GM21360 (cell line): ENCODE measurements around the gene TNFRSF6B.
"Not testable (repeated sequence)": the region's sequence is repeated elsewhere in the genome, so short reads cannot be mapped to it uniquely, and the experiment has no call there.

Experiments used
- ATAC-seq: cut with Tn5 transposase; IDR thresholded peaks from one replicate; pipeline ENCODE4 v1.9.1; 2021; ENCODE audit warnings: mild to moderate bottlenecking, moderate library complexity; ENCODE audit not compliant: unreplicated experiment

TNFRSF6B gene

GRCh38 chr20:63661959-63662812 lies 34.3 kb upstream of the TNFRSF6B start:
- ATAC-seq: no peak

GRCh38 chr20:63662813-63663189 lies 33.7 kb upstream of the TNFRSF6B start:
- no peak for ATAC-seq

DNA sequence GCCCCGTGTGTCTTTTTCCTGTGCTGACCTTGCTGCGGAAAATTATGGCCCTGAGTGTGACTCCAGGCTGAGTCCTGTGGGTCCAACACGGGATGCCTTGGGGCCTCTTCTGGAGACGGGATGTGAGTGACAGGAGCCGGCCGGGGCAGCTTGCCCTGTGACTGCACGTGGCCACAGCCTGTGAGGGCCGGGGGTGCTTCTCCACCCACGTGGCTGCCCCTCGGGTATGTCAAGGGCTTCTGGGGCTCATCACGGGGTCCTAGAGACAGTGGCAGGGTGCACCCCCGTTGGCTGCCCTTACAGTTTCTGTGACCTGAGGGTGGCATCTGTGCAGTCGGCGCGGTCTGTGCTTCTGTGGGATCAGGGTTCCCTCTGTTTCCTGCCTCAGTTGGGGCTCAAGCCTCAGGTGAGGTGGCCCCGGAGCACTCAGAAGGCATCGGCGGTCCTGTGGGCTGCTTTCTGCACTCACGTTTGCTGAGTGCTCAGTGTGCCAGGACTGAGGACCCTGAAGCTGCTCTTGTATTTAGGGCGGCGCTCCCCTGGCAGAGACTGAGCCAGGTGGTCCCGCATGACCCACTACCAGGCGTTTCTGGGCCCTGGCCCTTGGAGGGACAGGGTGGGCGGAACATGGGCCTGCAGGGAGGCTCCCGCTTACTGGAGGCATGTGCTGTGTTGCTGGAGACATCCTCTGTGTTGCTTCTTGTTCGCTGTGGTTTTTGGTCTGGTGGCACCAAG lies 33.0 kb upstream of the TNFRSF6B start:
- no peak for ATAC-seq

DNA sequence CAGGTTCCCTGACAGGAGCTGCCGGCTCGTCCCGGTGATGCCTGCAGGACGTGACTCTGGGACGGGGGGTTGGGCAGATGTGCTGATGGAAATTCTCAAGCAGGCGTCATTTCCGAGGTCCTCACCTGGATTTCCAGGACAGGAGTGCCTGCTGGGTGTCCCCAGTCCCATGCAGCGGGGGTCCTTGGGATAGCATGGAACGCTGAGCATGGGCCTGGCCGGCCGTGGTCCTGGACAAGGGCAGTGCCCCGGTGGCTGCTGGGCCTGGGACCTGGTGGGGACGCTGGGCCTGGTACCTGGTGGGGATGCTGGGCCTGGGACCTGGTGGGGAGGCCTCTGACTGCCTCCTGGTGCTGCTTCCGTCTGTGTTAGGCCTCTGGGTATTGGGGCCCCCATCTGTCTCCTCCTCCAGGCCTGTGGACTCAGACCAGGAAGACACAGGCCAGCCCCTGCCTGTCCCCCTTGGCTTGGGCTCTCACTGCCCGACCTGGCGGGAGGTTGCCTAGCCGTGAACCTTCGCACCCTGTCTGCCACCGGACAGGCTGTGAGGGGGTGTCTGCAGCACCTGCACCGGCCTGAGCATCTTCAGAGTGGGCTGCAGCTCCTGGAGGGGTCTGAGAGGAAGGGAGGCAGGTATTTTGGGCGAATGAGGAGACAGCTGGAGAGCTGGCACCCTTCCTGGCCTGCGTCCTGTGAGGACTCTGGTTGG lies 32.2 kb upstream of the TNFRSF6B start:
- ATAC-seq: no peak

- no peak for ATAC-seq
Measured at GRCh38 chr20:63664861-63665594, 31.4 kb upstream of the TNFRSF6B start.

- no peak for ATAC-seq
Measured at GRCh38 chr20:63665708-63666107, 30.7 kb upstream of the TNFRSF6B start.

DNA sequence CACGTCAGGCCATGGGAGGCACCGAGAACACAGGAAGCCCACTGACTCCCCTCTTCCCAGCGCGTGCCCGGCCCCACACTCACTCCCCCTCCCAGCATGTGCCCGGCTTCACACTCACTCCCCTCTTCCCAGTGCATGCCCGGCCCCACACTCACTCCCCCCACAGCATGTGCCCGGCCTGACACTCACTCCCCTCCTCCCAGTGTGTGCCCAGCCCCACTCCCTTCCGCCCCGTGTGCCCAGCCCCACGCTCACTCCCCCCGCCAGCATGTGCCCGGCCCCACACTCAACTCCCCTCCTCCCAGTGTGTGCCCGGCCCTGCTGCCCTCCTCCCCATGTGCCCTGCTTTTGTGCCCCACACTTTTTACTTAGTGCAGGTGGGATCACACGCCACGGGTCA lies 28.6 kb upstream of the TNFRSF6B start:
- ATAC-seq: no peak

- ATAC-seq: no peak
Measured at GRCh38 chr20:63668351-63668750, 28.1 kb upstream of the TNFRSF6B start.

DNA sequence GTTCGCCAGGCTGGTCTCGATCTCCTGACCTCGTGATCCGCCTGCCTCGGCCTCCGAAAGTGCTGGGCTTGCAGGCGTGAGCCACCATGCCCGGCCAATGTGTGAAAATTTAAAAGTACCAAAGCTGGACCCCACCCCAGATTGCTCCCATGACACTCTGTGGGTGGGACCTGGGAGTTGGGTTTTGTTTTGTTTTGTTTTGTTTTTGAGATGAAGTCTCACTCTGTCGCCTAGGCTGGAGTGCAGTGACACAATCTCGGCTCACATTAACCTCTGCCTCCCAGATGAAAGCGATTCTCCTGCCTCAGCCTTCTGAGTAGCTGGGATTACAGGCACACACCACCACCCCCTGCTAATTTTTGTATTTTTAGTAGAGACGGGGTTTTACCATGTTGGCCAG lies 24.8 kb upstream of the TNFRSF6B start:
- not testable (repeated sequence) for ATAC-seq

- no peak for ATAC-seq
Measured at GRCh38 chr20:63672666-63673065, 23.8 kb upstream of the TNFRSF6B start.

- ATAC-seq: no peak
Measured at GRCh38 chr20:63673951-63674350, 22.5 kb upstream of the TNFRSF6B start.

GRCh38 chr20:63675681-63676368 lies 20.6 kb upstream of the TNFRSF6B start:
- ATAC-seq: no peak

GRCh38 chr20:63678071-63678470 lies 18.4 kb upstream of the TNFRSF6B start:
- no peak for ATAC-seq

- ATAC-seq: no peak
Measured at GRCh38 chr20:63678667-63679465, 17.6 kb upstream of the TNFRSF6B start.

- no peak for ATAC-seq
Measured at GRCh38 chr20:63679799-63680305, 16.6 kb upstream of the TNFRSF6B start.

DNA sequence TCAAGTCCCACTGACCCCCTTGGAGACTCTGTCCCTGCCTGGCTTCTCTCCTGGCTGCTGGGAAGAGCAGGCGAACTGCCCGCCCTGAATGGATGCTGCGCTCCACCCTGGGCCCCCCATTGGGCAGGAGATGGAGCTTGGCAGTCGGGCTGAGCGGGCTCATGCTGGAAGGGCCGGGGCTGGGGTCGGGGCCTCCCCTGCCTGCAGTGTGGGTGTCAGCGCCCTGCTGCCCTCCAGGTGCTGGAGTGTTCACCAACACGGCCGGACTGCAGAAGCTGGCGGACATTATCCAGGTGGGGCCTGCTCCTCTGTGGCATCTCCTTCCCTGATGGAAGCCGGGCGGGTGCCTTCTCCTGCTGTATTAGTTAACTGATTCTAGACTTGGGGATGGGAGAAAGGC lies 16.0 kb upstream of the TNFRSF6B start:
- no peak for ATAC-seq

DNA sequence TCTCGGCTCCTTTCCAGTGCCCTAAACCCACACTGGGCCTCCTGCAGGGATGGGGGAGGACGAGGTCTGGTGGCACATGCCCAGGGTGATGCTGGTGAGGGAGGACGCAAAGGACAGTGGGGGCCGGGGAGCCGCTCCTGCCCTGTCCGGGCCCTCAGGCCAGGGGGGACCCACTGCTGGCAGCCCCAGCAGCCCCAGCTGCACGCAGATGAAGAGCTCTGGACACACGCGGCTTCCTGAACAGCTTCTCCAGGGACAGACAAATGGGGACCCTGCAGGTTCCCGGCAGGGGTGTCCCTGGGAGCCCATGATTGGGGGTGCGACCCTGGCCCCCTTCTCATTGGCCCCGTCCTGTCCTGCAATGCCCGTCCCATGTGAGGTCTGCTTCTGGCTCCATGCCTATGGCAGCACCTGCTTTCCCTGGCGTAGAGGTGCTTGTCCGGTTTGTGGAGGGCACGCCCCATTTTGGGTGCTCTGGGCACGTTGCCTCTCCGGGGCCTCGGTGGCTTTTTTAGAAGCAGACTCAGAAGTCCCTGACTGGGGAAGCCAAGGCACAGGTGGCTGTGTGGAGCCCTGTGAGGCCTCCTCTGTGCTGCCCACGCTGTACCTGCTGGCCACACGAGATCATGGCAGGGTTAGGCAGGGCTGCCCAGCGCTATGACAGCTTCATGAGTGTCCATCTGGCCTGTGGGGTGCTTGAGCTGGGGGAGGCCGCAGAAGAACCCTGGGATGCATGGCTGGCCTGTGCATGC lies 15.4 kb upstream of the TNFRSF6B start:
- ATAC-seq: no peak

GRCh38 chr20:63681609-63682142 lies 14.8 kb upstream of the TNFRSF6B start:
- no peak for ATAC-seq
